KG1 (cell line): ENCODE results near the gene OGDH.
A peak's percentile ranks its signal among the peaks of the same experiment; 100 is the strongest.
"Not testable (repeated sequence)": the region's sequence is repeated elsewhere in the genome, so short reads cannot be mapped to it uniquely, and the experiment has no call there.

Experiments used
- DNase-seq: peaks from one replicate; lab custom pipeline; 2025; lab: John Stamatoyannopoulos, UW

OGDH gene

GRCh38 chr7:44606341-44607140 lies at the start of gene OGDH:
OGDH (plus strand) TSS chr7:44606627; CDS start chr7:44624344, 17,717 bp downstream.
- DNase-seq, result peak; percentile 96

- no peak for DNase-seq
Measured at GRCh38 chr7:44557485-44557884, 48.9 kb upstream of the OGDH start.

- DNase-seq, result no peak
Measured at GRCh38 chr7:44559485-44559884, 46.9 kb upstream of the OGDH start.

GRCh38 chr7:44561481-44561880 lies 44.9 kb upstream of the OGDH start:
- DNase-seq, result no peak

GRCh38 chr7:44561962-44562621 lies 44.3 kb upstream of the OGDH start:
- DNase-seq, result no peak

GRCh38 chr7:44562622-44562962 lies 43.8 kb upstream of the OGDH start:
- not testable (repeated sequence) for DNase-seq

GRCh38 chr7:44563171-44563679 lies 43.2 kb upstream of the OGDH start:
- no peak for DNase-seq

- no peak for DNase-seq
Measured at GRCh38 chr7:44564606-44565005, 41.8 kb upstream of the OGDH start.

- peak; percentile 24 for DNase-seq
Measured at GRCh38 chr7:44565097-44565794, 41.2 kb upstream of the OGDH start.

GRCh38 chr7:44565795-44566559 lies 40.5 kb upstream of the OGDH start:
- no peak for DNase-seq

- DNase-seq, result no peak
Measured at GRCh38 chr7:44566680-44567079, 39.7 kb upstream of the OGDH start.

- no peak for DNase-seq
Measured at GRCh38 chr7:44567884-44568283, 38.5 kb upstream of the OGDH start.

- no peak for DNase-seq
Measured at GRCh38 chr7:44568771-44569560, 37.5 kb upstream of the OGDH start.

- no peak for DNase-seq
Measured at GRCh38 chr7:44569959-44570358, 36.5 kb upstream of the OGDH start.

GRCh38 chr7:44572771-44573170 lies 33.7 kb upstream of the OGDH start:
- no peak for DNase-seq

- peak; percentile 87 for DNase-seq
Measured at GRCh38 chr7:44573464-44574286, 32.8 kb upstream of the OGDH start, which contains the start of gene DDX56. DDX56 (minus strand) TSS chr7:44573908; CDS start chr7:44573895, 13 bp downstream.

GRCh38 chr7:44574287-44574872 lies 32.0 kb upstream of the OGDH start:
- DNase-seq, result peak; percentile 51

GRCh38 chr7:44575054-44575453 lies 31.4 kb upstream of the OGDH start:
- no peak for DNase-seq

GRCh38 chr7:44576228-44576627 lies 30.2 kb upstream of the OGDH start:
- no peak for DNase-seq
